GM21529 (cell line): ENCODE data around the gene NUP107.
A peak's percentile ranks its signal among the peaks of the same experiment; 100 is the strongest.

Experiments used
- ATAC-seq: cut with Tn5 transposase; IDR thresholded peaks from one replicate; pipeline ENCODE4 v1.9.1; 2021; ENCODE audit not compliant: unreplicated experiment

The NUP107 gene

DNA sequence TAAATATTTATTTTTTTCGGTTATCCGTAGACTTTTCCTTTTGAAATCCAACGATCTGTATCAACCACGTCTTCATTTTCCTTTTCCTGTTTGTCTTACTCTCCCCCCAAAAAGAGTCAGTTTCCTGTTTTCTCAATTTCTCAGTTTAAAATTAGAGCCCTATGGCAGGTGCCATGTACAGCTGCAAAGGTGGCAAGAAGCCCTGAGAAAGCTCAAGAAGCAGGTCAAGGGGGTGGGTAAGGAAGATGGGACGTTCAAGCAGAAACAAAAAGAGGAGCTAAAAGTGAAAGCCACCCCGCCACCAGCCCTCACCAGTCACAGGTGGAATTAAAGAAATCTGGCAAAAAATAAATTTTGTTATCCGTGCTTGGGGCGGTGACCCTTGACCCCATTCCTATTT is 85.9 kb downstream of the NUP107 start:
- ATAC-seq = peak; percentile 65

DNA sequence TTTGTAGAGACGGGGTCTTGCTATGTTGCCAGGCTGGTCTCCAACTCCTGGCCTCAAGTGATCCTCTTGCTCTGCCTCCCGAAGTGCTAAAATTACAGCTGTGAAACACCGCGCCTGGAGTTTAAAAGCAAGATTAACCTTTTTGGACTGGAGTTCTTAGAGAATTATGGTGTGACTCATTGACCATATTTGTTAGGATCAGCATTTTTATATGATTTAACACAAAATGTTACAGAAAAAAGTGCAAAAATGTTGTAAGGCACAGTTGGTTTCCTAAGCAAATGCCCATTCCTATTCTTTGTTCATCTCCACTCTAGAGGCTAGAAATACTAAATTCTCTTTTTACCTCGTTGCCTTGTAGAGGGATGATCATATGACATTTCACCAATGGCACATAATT is 86.8 kb downstream of the NUP107 start:
- no peak for ATAC-seq

DNA sequence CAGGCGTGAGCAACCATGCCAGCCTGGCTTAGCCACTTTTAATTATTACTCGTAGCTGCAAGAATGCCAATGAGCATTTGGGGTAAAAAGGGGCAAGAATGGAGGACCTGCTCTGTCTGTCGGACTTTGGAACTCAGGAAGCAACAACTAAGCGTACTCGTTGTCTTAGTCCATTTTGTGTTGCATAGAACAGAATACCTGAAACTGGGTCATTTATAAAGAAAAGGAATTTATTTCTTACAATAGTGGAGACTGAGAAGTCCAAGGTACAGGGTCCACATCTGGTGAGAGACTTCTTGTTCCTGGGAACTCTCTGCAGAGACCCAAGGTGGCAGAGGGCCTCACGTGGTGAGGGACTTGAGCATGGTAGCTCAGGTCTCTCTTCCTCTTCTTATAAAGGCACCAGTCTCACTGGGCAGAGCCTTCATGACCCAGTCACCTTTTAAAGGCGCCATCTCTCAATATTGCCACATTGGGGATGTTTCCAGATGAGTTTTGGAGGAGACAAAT is 88.4 kb downstream of the NUP107 start:
- ATAC-seq = no peak

DNA sequence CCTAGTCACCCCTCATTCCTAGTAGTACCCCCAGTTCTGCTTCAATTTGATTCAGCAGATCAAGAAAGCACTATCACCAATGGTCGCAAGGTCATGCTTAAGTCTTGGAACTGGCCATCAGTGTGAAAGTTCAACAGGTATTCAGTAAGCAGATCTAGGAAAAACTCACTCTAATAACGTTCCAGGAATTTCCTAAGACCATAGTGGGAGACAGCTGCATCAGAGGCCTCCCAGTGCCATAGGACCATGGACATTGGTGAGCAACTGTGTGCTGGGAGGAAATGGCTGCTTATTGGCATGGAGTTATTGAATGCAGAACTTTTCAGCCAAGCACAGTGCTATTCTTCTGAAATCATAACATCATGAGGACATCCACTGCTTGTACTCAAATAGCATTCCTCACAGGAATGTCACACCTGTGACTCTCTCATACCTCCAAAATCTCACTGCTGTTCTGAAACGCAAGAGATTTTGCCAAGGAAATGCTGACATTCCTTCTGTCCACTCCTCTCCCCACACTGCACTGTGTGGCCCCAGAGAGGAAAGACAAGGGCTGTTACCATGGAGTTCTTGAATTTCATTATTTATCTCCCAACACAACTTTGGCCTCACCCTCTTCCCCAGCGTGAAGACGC is 90.3 kb downstream of the NUP107 start:
- no peak for ATAC-seq

DNA sequence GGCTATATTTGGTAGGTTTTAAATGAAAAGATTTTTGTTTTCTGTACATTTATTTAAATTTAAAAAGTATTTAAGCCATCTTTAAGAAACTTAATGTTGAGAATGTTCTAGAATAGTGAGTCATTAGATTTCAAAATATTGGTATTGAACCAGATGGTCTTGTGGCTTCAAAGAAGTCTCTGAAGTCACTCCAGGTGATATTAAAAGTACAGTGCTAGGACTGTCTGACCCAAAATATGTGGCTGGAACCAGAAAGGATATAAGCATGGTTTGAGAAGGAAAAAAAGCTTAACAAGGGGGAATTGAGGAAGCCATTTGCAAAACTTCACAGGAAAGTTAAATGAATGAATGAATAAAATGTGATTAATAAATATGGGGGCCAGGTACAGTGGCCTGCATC is 92.5 kb downstream of the NUP107 start:
- no peak for ATAC-seq

DNA sequence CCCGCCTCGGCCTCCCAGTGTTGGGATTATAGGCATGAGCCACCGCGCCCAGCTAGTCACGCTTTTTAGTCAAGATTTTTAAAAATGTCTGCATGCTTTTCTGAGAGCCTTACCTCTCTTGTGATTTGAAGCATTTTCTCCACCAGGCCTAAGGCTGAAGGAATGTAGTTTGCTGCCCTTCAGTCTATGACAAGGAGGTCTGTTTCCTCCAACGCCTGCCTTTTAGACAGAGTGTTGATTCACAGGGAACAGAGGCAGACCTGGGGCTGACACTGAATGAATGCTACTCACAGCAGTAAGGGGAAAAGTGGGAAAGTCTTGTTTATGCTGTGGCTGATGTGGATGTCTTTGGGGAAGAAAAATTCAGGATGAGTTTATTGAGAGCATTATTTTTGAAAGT is 94.0 kb downstream of the NUP107 start:
- ATAC-seq = no peak

DNA sequence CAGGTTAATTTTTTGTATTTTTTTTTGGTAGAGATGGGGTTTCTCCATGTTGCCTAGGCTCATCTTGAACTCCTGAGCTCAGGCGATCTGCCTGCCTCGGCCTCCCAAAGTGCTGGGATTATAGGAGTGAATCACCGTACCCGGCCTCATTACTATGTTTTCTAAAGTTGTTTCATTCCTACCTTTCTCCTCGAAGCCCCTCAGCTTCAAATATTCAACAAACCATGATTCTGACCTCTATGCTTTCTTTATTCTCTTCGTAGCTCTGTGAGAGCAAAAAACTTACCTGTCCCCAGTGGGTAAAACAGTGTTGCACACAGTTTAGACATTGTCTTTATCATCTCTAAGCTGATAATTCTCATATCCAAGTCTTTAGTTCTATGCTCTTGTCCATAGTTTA is 95.0 kb downstream of the NUP107 start:
- no peak for ATAC-seq

DNA sequence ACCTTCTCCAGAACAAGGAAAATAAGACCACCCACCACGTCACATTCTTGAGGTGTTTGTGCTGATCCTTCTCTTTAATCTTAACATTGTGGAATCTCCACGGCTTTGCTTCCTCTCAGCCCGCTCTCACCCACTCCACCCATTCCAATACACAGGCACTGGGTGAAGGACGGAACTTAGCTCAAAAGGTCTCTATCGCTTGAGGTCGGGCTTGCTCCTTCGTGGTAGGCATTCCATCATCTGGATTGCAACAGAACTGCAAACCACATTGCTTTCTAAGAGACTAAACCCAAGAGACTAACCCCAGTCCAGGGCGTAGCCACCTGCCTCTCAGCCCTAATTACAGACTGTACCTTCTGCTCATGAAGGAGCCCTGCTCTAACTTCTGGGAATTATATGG is 97.2 kb downstream of the NUP107 start:
- ATAC-seq = no peak

DNA sequence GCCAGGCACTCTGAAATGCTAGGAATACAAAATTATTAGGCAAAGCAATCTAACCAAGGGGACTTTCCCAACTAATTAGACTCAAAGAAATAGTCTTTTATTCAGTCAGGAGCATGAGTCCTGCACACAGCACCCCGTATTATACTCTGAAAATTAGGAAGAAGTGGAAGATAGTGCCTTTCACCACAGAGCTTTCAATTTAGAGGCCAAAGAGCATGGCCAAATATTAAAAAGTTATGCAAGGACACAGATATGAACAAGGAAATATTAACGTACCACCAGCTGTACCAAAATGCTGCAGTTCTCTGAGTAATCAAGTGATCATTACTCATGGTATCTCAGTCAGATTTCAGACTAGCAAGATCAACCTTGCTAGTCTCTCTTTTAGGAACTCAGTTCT is 98.6 kb downstream of the NUP107 start:
- ATAC-seq = no peak

DNA sequence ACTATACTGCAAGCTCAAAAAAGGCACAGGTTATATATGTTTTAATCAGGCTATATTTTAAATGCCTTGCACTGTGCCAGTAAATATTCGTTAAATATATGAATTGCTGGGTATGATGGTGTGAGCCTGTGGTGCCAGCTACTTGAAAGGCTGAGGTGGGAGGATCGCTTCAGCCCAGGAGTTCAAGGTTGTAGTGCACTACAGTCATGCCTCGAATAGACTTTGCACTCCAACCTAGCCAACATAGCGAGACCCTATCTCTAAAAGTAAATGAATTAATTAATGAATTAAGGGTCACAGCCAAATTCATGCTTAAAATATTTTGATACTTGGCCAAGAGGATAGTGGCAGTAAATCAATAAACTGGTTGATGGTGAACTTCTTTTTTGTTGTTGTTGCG is 99.0 kb downstream of the NUP107 start:
- no peak for ATAC-seq

DNA sequence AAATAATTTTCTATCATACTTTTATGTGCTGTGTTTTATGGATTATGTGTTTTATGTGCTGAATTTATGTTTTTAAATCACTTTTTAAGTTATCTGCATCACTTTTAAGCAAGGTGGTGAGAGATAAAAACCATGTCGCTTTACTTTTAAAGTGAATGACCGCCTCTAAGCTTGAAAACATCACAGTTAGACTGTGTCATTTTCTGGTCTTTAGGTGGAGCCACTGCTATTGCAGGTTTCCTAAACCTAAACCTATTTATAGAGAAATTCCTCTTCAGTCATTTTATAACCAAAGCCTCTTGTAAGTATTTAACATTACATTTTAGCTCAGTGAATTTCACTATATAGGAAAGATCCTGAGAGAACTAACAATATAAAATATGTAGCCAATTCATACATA is 100.2 kb downstream of the NUP107 start:
- ATAC-seq = no peak

DNA sequence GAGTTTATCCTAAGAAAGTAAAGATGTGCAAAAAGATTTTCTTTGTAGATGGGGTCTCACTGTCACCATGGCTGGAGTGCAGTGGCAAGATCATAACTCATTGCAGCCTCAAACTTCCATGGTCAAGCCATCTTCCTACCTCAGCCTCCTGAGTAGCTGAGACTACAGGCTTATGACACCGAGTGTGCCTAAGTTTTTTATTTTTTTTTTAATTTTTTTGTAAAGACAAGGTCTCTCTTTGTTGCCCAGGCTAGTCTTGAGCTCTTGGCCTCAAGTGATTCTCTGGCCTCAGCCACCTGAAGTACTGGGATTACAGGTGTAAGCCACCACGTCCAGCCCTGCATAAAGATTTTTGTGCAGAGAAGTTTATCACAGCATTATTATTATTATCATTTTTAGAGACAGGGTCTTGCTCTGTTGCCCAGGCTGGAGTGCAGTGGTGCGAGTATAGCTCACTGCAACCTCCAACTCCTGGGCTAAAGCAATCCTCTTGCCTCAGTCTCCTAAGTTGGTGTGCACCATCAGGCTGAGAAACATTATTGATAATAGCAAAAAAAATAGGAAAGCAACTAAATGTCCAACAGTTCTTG is 101.9 kb downstream of the NUP107 start:
- no peak for ATAC-seq

DNA sequence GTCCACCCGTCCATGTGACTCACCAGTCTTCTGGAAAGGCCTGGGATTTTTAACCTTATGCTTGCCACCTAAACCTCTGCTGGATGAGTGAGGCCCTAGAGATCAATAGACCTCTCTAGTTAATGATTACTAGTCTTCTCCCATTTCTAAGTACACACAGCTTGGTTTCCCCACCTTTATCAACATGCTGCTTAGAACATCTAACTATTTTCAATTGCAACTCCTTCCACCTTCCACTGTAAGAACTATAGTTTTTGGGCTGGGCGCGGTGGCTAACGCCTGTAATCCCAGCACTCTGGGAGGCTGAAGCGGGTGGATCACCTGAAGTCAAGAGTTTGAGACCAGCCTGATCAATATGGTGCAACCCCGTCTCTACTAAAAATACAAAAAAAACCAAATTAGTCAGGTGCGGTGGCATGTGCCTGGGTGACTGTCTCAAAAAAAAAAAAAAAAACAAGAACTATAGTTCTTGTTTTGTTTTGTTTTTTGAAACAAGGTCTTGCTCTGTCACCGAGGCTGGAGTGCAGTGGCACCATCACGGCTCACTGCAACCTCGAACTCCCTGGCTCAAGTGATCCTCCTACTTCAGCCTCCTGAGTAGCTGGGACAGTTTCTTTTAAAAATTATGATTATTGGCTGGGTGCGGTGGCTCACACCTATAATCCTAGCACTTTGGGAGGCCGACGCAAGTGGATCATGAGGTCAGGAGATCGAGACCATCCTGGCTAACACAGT is 102.5 kb downstream of the NUP107 start:
- ATAC-seq = no peak

DNA sequence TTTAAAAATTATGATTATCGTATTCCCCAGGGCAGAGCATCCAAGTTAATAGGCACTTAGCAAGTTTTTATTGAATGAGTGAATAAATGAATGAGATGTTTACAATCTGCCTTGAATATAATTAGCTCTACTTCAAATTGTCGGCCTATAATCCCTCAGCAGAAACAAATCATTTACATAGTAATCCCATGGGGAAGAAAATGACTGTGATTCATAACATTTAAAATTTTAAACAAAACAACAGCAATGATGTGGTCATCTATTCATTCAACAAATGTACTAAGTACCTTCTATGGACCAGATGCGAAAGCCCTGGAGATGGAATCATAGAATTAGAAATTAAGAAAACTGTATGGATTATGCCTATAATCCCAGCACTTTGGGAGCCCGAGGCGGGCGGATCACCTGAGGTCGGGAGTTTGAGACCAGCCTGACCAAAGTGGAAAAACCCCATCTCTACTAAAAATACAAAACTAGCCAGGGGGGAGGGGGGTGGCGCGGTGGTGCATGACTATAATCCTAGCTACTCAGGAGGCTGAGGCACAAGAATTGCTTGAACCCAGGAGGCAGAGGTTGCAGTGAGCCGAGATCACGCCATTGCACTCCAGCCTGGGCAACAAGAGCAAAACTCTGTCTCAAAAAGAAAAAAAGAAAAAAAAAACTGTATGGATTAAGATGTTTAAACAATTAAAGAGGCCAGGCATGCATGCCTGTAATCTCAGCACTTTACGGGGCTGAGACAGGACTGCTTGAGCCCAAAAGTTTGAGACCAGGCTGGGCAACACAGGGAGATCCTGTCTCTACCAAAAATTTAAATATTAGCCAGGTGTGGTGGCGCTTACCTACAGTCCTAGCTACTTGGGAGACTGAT is 103.5 kb downstream of the NUP107 start:
- no peak for ATAC-seq

DNA sequence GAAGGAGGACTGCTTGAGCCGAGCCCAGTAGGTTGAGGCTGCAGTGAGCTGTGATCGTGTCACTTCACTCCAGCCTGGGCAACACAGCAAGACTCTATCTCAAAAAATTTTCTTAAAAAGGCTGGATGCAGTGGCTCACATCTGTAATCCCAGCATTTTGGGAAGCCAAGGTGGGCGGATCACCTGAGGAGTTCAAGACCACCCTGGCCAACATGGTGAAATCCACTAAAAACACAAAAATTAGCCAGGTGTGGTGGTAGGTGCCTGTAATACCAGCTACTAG is 104.1 kb downstream of the NUP107 start:
- no peak for ATAC-seq

DNA sequence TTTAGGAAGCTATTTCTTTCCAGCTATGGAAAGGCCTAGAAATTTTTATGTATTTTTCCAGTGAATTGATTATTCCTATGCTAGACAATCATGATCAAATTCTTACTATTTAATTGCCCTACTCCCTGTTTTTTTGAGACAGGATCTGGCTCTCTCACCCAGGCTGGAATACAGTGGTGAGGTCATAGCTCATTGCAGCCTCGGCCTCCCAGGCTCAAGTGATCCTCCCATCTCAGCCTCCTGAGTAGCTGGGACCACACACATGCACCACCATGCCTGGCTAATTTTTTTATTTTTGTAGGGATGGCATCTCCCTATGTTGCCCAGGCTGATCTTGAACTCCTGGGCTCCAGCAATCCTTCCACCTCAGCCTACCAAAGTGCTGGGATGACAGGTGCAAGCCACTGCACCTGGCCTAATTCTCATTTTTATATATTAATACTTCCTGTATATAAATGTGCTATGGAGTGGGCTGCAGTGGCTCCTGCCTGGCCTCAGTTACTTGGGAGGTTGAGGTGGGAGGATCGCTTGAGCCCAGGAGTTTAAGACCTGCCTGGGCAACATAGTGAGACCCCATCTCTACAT is 105.2 kb downstream of the NUP107 start:
- ATAC-seq = no peak

DNA sequence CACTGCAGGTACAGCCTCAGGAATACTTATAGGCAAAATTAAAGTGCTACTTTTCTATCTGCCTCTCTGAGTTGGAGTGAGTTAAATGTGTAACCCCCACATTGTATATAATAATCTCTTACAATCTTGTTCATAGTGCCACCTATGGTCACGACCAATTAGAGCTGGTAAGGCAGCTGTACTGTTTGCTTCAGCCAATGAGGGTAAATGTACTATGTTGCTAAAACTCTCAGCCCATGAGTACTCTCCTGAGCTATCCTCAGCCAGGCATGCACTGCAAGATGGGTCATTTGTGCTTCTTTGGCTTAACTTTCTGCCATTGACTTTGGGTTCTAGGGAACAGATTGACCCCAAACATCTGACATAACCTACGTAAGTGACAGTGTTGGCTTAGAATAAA is 106.2 kb downstream of the NUP107 start:
- ATAC-seq = peak; percentile 95

DNA sequence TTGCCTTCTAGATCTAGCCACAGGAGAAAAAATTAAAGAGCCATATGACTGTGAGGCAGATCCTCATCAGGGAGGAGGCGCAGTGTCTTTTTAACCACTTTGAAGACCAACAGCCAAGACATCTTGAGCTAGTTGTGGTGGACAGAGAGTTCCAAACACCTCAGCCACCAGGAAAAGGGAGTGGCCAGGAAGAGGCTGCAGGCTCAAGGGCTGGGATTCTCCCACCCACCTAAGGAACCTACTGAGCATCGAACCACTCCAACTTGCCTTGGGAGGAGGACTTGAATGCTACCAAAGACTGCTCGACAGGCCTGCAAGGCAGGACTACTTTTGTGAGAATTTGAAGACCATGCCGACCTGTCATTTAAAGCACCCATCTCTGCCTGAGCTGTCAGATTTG is 106.7 kb downstream of the NUP107 start:
- ATAC-seq = no peak

DNA sequence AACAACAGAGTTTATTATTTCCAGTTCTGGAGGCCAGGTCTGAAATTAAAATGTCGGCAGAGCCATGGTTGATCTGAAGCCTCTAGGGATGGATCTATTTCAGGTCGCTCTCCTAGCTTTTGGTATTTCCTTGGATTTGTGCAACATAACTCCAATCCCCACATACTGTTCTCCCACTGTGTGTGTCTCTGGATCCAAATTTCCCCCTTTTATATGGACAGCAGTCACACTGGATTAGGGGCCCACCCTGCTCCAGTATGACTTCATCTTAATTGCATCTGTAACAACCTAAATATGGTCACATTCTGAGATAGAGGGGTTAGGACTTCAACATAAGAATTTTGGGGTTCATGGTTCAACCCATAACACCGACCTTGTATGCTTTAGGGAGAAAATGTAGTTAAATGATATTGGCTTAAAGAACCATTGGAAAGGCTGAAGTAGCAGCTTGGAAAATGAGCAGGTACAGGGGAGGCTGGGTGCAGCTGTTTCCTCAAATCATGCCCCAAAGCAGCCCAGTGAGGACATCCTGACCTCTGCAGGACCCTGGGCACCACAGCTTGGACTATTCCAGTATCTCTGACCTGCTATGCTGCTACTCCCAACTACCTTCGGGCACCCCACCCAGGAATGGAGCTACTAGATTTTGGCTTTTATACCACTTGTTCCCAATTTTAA is 107.3 kb downstream of the NUP107 start:
- ATAC-seq = no peak

DNA sequence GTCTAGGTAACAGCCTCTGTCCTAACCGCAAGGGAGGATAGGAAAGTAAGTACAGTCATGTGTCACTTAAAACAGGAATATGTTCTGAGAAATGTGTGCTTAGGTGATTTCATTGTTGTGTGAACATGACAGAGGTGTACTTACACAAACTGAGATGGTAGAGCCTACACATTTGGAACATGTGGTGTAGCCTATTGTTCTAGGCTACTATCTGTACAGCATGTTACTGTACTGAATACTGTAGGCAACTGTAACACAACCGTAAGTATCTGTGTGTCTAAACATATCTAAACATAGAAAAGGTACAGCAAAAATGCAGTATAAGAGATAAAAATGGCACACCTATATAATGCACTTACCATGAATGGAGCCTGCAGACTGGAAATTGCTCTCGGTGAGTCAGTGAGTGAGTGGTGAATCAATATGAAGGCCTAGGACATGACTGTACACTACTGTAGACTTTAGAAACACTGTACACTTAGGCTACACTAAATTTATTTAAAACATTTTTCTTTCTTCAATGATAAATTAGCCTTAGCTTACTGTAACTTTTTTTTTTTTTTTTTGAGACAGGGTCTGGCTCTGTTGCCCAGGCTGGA is 108.0 kb downstream of the NUP107 start:
- no peak for ATAC-seq
